ENCODE results near the gene CTU2.
A peak's percentile ranks its signal among the peaks of the same experiment; 100 is the strongest.

CTU2 gene

GRCh38 chr16:88697116-88697830 is 9.0 kb upstream of the CTU2 start:
- DNase-seq (ENCODE audit: low read depth, low spot score) = no peak

DNA sequence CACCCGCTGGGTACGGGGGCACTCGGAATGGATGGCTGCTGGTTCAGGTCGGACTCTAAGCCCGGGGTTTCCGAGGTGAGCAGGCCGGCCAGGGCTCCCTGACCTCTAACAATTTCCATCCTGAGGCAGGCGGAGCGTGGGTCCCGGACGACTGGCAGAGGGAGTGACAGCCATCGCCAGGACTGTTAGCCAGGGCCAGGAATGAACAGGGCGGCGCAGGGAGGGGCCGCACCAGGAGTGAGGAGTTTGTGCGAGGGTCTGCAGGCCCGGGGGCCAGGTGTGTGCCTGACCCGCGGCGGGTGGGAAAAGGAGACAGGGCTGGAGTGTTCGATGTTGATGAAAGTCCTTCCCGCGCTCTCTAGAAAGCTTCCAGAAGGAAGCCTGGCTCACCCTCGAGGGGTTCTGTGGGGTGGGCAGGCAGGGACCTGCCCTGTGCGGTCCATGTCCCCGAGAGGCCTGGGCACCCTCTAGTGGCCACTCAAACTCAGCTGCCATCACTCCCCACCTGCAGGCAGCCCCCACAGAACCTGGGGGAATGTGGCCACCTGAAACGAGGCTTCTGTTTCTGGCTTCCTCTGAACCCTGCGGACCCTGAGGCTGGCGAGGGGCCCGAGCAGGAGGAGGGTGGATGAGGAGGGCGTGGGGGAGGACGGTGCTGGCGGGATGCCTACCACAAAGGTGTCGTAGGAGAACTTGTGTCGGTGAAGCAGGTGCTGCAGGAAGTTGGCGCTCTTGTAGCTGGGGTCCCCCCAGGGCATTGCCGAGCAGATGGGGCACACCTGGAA is 8.3 kb upstream of the CTU2 start:
- DNase-seq (ENCODE audit: low read depth, low spot score) = no peak

GRCh38 chr16:88698646-88699045 is 7.7 kb upstream of the CTU2 start:
- DNase-seq (ENCODE audit: low read depth, low spot score) = no peak

DNA sequence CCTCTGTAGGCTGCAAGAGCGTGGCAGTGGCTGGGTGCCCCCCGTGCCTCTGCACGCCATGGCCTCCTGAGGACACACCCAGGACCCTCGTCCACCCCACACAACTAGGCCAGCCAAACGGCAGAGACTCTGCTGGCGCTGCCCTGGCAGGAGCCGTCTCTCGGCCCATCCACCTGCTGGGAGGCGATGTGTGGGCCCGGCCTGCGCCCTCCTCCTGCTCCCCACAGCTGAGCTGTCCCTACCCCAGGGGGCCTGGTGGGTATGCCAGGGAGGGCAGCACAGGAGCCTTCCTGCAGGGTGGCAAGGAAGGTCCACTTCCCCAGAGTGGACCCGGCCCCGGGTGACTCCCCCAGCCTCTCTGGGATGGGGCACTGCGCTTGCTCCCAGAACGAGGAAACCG is 7.1 kb upstream of the CTU2 start:
- no peak for DNase-seq (ENCODE audit: low read depth, low spot score)

DNA sequence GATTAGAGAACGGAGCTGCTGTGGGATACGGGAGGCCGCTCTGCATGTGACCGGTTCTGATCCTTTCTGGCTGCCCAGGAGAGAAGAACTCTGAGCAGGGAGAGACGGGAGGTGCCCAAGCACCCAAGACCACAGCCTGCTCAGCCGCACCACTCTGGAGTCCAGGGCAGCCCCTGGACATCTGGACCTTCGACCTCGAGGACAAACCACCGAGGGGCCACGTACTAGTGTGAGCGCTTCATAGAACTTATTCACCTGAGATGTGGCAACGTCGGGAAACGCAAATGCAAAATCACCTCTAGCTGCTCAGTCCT is 6.0 kb upstream of the CTU2 start:
- no peak for DNase-seq (ENCODE audit: low read depth, low spot score)

- peak; percentile 89 for DNase-seq (ENCODE audit: low read depth, low spot score)
These were observed 5.4 kb upstream of the CTU2 start for GRCh38 chr16:88700636-88701482.

DNA sequence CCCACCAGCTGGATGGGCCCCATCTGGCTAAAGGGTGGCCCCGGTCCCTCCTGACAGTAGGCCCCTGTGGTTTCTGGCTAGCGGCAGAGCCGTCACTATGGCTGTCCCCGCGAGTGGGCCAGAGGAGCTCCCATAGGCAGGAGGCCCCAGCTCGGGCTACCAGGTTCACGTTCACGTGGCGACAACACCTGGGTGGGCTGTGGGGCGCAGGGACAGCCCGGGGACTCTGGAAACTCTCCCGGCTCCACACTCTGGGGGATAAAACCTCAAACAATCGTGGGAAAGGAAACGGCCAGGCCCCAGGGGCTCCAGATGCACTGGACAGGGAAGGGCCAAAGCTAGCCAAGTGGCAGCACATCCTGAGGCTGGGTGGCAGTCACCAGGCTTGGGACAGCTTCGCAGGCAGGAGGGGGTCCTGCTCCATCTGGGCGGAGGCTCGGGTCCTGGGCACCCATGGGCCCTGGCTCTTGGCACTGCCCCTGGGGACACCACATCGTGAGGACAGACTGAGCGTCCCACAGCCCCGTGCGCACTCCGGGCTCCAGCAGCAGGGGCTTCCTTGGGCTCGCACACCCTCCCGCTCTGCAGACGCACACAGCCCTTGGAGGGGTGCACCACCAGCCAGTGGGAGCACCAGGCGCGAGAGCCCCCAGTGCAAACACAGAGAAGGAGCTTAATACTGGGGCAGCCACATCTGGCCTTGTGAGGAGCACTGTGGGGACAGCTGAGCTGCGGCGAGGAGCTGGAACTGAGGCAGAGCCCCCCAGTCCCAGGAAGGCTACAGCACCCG is 4.5 kb upstream of the CTU2 start:
- DNase-seq (ENCODE audit: low read depth, low spot score) = no peak

DNA sequence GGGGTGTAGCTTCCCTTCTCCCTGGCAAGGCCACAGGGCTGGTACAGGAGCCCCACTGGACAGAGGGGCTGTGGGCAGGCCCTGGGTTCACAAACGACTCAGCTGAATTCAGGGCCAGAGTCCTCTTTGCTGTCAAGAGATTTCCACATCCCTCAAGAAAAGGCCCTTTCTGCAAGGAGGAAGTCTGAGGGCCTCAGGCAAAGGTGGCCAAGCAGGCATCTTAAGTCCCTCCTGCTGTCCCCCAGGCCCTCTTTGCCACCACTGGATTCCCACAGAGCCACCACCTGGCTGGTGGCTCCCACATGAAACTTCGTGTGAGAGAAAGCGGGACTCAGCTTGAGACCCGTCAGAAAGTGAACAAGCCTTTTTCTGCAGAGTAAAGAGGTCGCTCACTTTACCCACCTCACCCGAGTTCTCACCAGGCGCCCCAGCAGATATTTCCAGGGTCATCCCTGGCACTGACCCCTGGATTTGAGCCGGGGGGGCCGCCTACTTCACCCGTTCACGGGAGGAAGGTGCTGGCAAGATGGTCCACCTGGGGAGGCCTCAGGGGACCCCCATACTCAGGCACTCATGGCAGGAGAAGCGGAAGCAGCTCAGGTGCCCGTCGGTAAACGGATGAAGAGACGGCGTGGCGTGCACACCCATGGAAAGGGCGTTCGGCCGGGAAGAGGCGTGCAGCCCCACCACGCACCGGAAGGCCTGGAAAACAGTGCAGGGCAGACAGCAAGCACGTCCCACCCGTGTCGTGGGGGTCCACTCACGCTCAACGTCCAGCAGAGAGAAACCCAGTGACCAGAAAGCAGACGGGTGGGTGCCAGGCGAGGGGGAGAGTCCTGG is 3.7 kb upstream of the CTU2 start:
- DNase-seq (ENCODE audit: low read depth, low spot score) = no peak

GRCh38 chr16:88703486-88704309 is 2.6 kb upstream of the CTU2 start:
- DNase-seq (ENCODE audit: low read depth, low spot score) = no peak

GRCh38 chr16:88705076-88705684 is 1.1 kb upstream of the CTU2 start:
- DNase-seq (ENCODE audit: low read depth, low spot score) = peak; percentile 36

GRCh38 chr16:88705801-88706228 is 488 bp upstream of the CTU2 start:
- DNase-seq (ENCODE audit: low read depth, low spot score) = peak; percentile 44

DNA sequence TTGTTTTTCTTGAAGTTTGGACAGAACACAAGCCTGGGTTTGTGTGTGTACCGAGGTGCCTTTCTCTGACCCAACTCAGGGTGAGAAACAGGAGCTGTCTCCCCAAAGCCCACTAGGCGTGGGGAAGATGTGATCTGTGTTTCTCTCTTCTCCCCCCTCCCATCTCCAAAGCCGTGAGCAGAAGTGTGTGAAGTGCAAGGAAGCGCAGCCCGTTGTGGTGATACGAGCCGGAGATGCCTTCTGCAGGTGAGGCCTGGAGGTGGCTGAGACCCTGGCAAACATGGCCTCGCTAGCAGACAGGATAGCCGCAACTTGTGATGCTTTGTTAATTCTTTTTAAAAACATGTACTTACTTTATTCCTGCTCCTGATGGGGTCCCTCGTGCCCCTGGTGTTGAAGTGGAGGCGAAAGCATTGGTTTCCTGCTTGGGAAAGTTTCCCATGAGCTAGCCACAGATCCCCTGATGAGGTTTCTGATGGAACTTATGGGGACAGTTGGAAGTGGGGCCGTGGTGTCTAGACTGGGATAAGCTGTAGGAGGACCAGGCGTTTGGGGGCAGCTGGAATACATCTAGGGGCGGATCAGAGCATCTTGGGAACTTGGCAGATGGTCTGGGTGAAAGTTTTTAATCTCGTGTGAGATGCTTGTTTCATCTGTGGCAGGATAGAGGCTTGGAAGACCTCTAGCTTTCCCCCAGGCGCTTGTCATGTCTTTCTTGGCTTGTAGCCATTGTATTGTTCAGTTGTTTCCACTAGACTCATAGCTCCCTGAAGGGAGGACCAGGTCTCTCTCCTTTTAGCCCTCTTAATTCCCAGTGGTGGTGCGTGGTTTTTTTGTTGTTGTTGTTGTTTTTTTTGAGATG is 893 bp downstream of the CTU2 start:
- no peak for DNase-seq (ENCODE audit: low read depth, low spot score)

DNA sequence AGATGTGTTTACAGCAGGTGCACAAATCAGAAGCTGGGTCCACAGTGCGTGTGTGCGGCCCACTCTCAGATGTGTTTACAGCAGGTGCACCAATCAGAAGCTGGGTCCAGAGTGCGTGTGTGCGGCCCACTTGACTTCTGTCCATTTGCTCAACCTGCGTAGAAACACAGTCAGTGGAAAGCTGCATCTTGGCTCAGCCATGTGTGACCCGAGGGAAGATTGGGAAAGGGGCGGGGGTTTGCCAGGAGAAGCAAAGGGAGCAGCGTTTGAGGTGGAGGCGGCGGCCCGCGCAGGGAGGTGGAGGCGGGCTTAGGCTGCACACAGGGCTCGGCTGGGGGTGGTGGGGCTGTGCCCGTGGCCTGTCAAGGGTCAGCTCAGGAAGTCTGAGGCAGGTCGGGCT is 4.3 kb downstream of the CTU2 start:
- no peak for DNase-seq (ENCODE audit: low read depth, low spot score)

DNA sequence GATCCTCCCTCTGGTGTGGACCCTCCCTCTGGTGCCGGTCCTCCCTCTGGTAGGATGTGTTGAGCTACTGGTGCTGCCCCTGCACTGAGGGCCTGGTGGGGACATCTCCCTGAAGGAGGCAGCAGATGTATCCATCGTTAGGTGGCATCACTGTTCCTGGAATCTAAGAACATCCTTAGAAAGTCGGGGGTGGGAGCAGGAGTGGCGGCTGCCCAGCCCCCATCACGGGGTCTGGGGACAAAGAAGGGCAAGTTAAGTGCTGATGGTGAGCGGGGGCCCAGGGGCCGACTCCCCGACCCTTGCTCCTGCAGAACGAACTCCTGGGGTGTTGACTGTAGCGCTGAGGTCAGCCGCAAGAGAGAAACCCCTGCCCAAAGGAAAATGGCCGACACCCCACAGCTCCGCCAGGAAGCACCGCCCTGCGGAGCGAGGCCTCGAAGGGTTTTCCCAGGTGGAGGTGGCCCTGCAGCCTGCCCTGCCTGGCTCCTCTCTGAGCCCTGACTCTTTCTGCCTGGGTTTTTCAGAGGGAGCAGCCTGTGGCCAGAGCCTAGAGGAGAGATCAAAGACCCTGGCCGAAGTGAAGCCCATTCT is 5.5 kb downstream of the CTU2 start:
- DNase-seq (ENCODE audit: low read depth, low spot score) = no peak

GRCh38 chr16:88712362-88712979 is 6.2 kb downstream of the CTU2 start:
- DNase-seq (ENCODE audit: low read depth, low spot score) = no peak

DNA sequence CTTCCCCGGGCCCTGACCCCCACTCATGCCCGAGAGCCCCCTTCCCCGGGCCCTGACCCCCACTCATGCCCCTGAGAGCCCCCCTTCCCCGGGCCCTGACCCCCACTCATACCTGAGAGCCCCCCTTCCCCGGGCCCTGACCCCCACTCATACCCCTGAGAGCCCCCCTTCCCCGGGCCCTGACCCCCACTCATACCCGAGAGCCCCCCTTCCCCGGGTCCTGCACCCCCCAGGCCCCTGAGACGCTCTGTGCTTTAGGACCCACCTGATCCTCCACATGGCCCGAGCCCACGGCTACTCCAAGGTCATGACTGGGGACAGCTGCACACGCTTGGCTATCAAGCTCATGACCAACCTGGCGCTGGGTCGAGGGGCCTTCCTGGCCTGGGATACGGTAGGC is 6.8 kb downstream of the CTU2 start:
- no peak for DNase-seq (ENCODE audit: low read depth, low spot score)

GRCh38 chr16:88713568-88714419 is 7.5 kb downstream of the CTU2 start:
- DNase-seq (ENCODE audit: low read depth, low spot score) = peak; percentile 28

Measured in astrocyte of the hippocampus (primary cell).